GM12892 (cell line): ENCODE data around the gene COL6A3.

Experiments
- POLR2A ChIP-seq: IDR thresholded peaks from 2 replicates; pipeline ENCODE4 v1.6.1; 2011; ENCODE audit warnings: low read depth, low read length, control low read depth
- POLR2AphosphoS5 ChIP-seq: IDR thresholded peaks from 2 replicates; pipeline ENCODE4 v1.6.1; 2011; ENCODE audit warnings: low read depth, low read length, control low read depth

DNA sequence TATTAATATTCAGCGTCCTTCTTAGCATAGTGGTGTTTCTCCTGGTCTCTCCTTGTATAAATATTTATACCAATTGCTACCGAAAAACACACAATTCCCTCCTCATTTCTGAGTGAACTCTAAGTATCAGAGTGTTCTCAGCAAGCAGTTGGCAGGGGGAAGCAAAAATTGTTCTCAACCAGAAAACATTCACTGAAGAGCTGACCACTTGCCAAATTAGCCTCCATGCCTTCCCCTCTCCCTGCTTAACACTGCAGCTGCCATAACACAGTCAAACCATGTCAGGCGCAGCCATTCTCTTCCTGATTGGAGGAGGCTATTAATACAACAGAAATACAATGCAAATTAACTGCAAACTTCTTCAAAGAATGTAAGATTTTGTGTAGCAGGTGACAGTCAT lies 105.0 kb downstream of the COL6A3 start:
- TF ChIP-seq POLR2AphosphoS5 (no peak), POLR2A (no peak)
